ENCODE data around the gene PLEKHG4. TPM values are rescaled to one million over a fixed set of nuclear protein-coding genes. Genes with fewer than 3 reads are reported as not detected.

Gene PLEKHG4
- polyA plus RNA-seq, 1 donor from 2014 or later, result 0.28 TPM

- Histone ChIP-seq H3K4me2 (ENCODE audit: low read length) (no peak overlapping the region), H3K27me3 (ENCODE audit: insufficient read depth, low read depth, low read length) (no peaks in the 10 kb centered on the region), H3K27ac (ENCODE audit: low read length) (no peak overlapping the region), H3F3A (ENCODE audit: insufficient read depth, low read length, poor library complexity, severe bottlenecking) (no peaks in the 10 kb centered on the region), H3K36me3 (ENCODE audit: insufficient read depth, low read length) (no peaks in the 10 kb centered on the region), H2AFZ (ENCODE audit: low read depth, low read length) (no peak overlapping the region), H3K9me2 (ENCODE audit: insufficient read depth, low read length) (no peaks in the 10 kb centered on the region), H3K79me2 (replicated peaks; ENCODE audit: insufficient read depth, low read length) (no peaks in the 10 kb centered on the region), H3K4me3 (ENCODE audit: low read length) (no peak overlapping the region), H3K9me3 (ENCODE audit: low read length) (no peaks in the 10 kb centered on the region), H3K9ac (ENCODE audit: low read length) (no peak overlapping the region), H4K20me1 (ENCODE audit: insufficient read depth) (no peaks in the 10 kb centered on the region)
- no peak for TF ChIP-seq SMC3 (conservative IDR thresholded peaks at IDR 0.05; ENCODE audit: poor library complexity)
- no peak for TF ChIP-seq RAD21 (conservative IDR thresholded peaks at IDR 0.05)
- no peak for TF ChIP-seq POLR2AphosphoS5 (IDR thresholded peaks at IDR 0.05)
- TF ChIP-seq MXI1 (conservative IDR thresholded peaks at IDR 0.05; ENCODE audit: poor library complexity, severe bottlenecking), result no peak
- TF ChIP-seq CTCF (IDR thresholded peaks at IDR 0.05; ENCODE audit: poor library complexity, severe bottlenecking), result no peak
- TF ChIP-seq, protein P1, sequence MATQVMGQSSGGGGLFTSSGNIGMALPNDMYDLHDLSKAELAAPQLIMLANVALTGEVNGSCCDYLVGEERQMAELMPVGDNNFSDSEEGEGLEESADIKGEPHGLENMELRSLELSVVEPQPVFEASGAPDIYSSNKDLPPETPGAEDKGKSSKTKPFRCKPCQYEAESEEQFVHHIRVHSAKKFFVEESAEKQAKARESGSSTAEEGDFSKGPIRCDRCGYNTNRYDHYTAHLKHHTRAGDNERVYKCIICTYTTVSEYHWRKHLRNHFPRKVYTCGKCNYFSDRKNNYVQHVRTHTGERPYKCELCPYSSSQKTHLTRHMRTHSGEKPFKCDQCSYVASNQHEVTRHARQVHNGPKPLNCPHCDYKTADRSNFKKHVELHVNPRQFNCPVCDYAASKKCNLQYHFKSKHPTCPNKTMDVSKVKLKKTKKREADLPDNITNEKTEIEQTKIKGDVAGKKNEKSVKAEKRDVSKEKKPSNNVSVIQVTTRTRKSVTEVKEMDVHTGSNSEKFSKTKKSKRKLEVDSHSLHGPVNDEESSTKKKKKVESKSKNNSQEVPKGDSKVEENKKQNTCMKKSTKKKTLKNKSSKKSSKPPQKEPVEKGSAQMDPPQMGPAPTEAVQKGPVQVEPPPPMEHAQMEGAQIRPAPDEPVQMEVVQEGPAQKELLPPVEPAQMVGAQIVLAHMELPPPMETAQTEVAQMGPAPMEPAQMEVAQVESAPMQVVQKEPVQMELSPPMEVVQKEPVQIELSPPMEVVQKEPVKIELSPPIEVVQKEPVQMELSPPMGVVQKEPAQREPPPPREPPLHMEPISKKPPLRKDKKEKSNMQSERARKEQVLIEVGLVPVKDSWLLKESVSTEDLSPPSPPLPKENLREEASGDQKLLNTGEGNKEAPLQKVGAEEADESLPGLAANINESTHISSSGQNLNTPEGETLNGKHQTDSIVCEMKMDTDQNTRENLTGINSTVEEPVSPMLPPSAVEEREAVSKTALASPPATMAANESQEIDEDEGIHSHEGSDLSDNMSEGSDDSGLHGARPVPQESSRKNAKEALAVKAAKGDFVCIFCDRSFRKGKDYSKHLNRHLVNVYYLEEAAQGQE (IDR thresholded peaks at IDR 0.05; ENCODE audit: borderline replicate concordance), result no peak
- TF ChIP-seq EP300 (conservative IDR thresholded peaks at IDR 0.05; ENCODE audit: poor library complexity, severe bottlenecking), result no peak
- TF ChIP-seq EZH2 (IDR thresholded peaks at IDR 0.05; ENCODE audit: borderline replicate concordance, insufficient read depth, low read length, poor library complexity, severe bottlenecking), result no peak
- TF ChIP-seq TAF1 (IDR thresholded peaks at IDR 0.05; ENCODE audit: low read depth), result no peak
Observed at GRCh38 chr16:67233596-67233995, 45.7 kb upstream of the PLEKHG4 start.

- Histone ChIP-seq H2AFZ (ENCODE audit: low read depth, low read length) (no peak overlapping the region), H3K36me3 (ENCODE audit: insufficient read depth, low read length) (no peaks in the 10 kb centered on the region)
Observed at GRCh38 chr16:67234180-67234597, 45.1 kb upstream of the PLEKHG4 start.

More at GRCh38 chr16:67234180-67234597, 45.1 kb upstream of the PLEKHG4 start:
- Histone ChIP-seq H3K27me3 (ENCODE audit: insufficient read depth, low read depth, low read length) (no peaks in the 10 kb centered on the region), H3K9me3 (ENCODE audit: low read length) (no peaks in the 10 kb centered on the region), H3K9ac (ENCODE audit: low read length) (no peak overlapping the region), H3K79me2 (replicated peaks; ENCODE audit: insufficient read depth, low read length) (no peaks in the 10 kb centered on the region), H3K9me2 (ENCODE audit: insufficient read depth, low read length) (no peaks in the 10 kb centered on the region), H3K4me2 (ENCODE audit: low read length) (no peak overlapping the region), H3K4me3 (ENCODE audit: low read length) (no peak overlapping the region), H4K20me1 (ENCODE audit: insufficient read depth) (no peaks in the 10 kb centered on the region), H3K27ac (ENCODE audit: low read length) (no peak overlapping the region), H3F3A (ENCODE audit: insufficient read depth, low read length, poor library complexity, severe bottlenecking) (no peaks in the 10 kb centered on the region)
- no peak for TF ChIP-seq RAD21 (conservative IDR thresholded peaks at IDR 0.05)
